A549 treated with RU486 at 1 μM for 4 hours (cell line): ENCODE results near the gene TMTC3. TPM values are rescaled to one million over a fixed set of nuclear protein-coding genes. Genes with fewer than 3 reads are reported as not detected.

Experiments
- total RNA-seq: library from RNA; stranded (reverse); fragments of 200-300 nt; extraction: Qiagen RNA extraction; gene quantifications from 5 replicates; pipeline ENCODE4 v1.2.3, GENCODE V29; 2022; ENCODE audit warnings: low read depth

Gene TMTC3
- total RNA-seq: 3.0 to 15.1 TPM (median 11.1 TPM) in 5 replicates

DNA sequence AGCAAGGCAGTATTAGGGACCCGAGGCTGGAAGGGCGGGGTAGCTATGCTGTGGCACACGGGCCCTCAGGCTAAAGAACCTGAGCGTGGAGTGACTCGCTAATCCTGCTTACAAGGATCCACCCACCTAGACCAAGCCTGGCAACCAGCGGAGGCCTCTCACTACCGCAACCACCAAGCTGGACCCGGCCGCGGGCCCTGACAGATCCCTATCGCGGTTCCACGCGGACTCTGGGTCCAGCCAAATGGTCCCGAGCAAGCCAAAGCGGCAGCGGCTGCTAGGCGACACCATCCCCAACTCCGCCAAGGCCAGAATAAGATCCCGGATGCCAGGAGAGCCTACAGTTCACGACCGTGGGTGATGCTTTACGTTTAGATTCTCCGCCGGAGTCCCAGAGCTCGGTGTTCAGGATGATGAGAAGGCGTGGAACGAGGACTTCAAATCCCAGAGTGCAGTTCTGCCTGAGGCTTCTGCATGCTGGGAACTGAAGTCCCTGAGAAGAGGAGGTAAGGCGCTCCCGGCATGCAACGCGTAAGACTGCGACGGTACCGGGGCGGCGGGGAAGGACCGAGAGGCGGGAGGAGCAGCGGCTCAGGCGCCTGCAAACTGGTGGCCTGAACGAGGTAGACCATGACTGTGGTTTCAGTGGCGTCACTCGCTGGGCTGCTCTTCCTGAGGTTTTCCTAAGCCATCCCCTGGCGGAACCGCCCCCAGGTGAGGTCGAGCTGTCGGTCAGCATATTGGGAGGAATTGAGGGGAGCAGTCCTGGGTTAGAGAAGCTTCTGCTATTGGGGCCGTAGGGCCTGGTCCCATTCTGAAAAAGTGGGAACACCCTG is at the start of gene TMTC3, which contains the start of gene CEP290:
TMTC3 (plus strand) TSS at position 534 of the 836 bp plus-strand sequence. CDS start 6,009 bp downstream, outside the sequence.
CEP290 (minus strand) TSS at position 315 of the 836 bp plus-strand sequence. CDS start 781 bp downstream, outside the sequence.

Other genes with a start within 250 kb of the TMTC3 start
- 0.06 TPM in 1 of 5 replicates, not detected in the others for gene C12orf50, start 112.9 kb upstream of the TMTC3 start, total RNA-seq
- 5.4 to 7.3 TPM (median 6.5 TPM) in 5 replicates for gene CEP290, start 219 bp upstream of the TMTC3 start, total RNA-seq